ENCODE measurements around the gene EREG. TPM values are rescaled to one million over a fixed set of nuclear protein-coding genes. Genes with fewer than 3 reads are reported as not detected.

Gene EREG
- total RNA-seq, 4 donors from 2014 or later: 1.7 to 16.3 (median 7.9) TPM

DNA sequence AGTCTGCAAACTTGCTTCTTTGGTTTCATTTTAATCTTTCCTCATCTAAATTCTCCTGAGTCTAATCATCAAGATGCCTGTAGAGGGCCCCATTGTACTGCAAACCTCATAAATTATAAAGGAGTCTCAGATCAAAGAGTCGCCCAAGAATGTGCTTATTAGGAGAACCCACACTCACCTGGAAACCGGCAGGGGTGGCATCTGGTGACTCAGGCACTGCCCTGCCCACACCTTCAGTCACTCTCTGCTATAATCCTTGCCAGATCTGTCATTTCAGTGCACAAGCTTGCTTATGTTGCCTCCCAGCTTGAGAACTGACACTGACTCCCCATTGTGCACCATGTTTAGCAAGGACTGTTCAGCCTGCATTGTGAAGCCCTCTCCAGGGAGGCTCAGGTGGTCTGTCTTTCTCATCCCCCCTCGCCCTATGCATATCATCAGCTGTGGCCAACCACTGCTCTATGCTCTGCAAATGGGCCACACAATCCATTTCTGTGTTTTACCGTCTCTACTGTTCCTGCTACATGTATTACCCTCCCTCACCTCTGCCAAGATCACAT lies 44.3 kb upstream of the EREG start:
- no peak for DNase-seq (ENCODE audit: low spot score)
- ATAC-seq (ENCODE audit: low FRiP score): peak; percentile 58
- TF ChIP-seq, protein P1, sequence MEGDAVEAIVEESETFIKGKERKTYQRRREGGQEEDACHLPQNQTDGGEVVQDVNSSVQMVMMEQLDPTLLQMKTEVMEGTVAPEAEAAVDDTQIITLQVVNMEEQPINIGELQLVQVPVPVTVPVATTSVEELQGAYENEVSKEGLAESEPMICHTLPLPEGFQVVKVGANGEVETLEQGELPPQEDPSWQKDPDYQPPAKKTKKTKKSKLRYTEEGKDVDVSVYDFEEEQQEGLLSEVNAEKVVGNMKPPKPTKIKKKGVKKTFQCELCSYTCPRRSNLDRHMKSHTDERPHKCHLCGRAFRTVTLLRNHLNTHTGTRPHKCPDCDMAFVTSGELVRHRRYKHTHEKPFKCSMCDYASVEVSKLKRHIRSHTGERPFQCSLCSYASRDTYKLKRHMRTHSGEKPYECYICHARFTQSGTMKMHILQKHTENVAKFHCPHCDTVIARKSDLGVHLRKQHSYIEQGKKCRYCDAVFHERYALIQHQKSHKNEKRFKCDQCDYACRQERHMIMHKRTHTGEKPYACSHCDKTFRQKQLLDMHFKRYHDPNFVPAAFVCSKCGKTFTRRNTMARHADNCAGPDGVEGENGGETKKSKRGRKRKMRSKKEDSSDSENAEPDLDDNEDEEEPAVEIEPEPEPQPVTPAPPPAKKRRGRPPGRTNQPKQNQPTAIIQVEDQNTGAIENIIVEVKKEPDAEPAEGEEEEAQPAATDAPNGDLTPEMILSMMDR (IDR thresholded peaks at IDR 0.05): no peak

DNA sequence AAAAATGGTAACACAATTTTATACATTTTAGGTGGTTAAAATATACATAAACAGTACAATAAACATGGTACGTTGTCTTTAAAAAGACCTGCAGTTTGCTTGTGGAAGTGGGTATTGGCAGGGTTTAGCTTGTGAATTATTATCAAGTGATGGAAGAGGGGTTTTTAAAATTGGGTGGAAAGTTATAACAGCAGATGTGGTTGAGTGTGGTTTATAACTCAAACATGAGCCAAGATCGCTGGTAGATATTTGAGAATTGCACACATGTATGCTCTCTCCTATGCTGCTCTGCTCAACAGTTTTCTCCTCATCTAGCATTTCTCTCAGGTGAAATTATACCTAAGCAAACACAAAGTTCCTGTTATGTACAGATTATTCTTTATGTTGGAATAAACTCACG lies 42.6 kb upstream of the EREG start:
- no peak for DNase-seq (ENCODE audit: low spot score)
- TF ChIP-seq, protein P1 (IDR thresholded peaks at IDR 0.05): no peak
- no peak for ATAC-seq (ENCODE audit: low FRiP score)

DNA sequence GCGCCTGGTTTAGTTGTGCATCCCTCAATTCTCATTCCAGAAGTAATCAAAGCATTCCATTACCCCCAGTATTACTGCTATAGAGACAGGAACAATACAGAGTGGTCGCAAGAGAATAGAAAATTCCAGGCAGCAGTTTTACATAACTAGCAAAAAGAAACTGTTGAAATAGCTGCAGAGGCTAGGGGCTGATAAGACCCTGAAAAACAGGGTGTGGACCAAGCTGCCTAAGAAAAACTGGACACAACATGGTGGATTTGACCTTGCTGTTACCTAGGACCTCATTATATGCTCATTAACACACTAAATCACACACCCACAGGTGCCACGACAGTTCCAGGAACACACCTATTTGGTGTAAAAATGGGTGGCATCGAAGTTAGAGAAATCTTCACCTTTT lies 41.3 kb upstream of the EREG start:
- DNase-seq (ENCODE audit: low spot score): no peak
- TF ChIP-seq, protein P1 (IDR thresholded peaks at IDR 0.05): no peak
- no peak for ATAC-seq (ENCODE audit: low FRiP score)

GRCh38 chr4:74324262-74324661 lies 40.7 kb upstream of the EREG start:
- ATAC-seq (ENCODE audit: low FRiP score) (no peak), DNase-seq (ENCODE audit: low spot score) (no peak)
- TF ChIP-seq, protein P1 (IDR thresholded peaks at IDR 0.05): no peak

DNA sequence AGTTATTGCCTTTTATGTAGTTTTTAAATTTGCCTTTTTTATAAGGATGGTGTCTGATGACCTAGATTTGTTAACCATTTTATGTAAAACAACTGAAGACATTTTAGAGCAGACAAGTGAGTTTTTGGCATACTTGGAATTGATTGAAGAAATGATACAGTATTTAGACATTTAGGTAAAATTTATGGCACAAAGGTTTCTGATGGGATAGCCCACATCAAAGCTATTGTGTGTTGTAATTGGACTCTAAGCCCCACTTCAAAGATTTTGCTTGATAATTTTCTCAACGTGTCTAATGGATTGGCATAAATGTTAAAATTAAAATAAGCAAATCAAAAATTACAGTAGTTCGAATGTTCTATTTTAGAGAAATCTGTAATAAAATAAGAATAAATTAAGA lies 39.1 kb upstream of the EREG start:
- DNase-seq (ENCODE audit: low spot score): no peak
- TF ChIP-seq, protein P1 (IDR thresholded peaks at IDR 0.05): no peak
- ATAC-seq (ENCODE audit: low FRiP score): no peak

DNA sequence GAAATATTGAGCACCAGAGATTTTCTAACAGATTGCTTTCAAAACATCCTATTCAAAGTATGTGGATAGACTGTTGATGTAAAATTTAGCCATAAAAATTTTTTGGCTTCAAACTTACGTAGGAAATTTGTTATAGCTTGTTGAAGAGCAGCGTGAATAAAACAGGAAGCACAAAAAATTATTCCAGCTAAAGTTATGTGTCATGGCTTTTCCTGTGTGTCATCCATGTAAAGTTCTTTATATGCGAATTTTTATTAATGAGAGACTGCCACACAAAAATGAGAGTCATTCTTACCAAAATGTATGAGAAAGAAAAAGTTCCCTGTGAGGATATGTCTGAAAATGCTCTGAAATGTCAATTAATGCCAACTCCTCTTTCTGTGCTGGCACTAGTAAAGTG lies 37.2 kb upstream of the EREG start:
- ATAC-seq (ENCODE audit: low FRiP score): no peak
- no peak for DNase-seq (ENCODE audit: low spot score)
- TF ChIP-seq, protein P1 (IDR thresholded peaks at IDR 0.05): no peak

- ATAC-seq (ENCODE audit: low FRiP score) (no peak), DNase-seq (ENCODE audit: low spot score) (no peak)
- TF ChIP-seq, protein P1 (IDR thresholded peaks at IDR 0.05): no peak
These were observed 36.4 kb upstream of the EREG start for GRCh38 chr4:74328501-74328900.
